HEK293 (cell line): ENCODE results near the gene CSPG4.

ENCODE experiments used
- BCL6B ChIP-seq: fragments of 450-650 bp; formaldehyde crosslinking; IDR thresholded peaks from 2 replicates; pipeline ENCODE4 v1.5.1; 2017; ENCODE audit warnings: missing biosample characterization, missing genetic modification characterization
- CTCF ChIP-seq: fragments of 450-650 bp; formaldehyde crosslinking; IDR thresholded peaks from 2 replicates; pipeline ENCODE4 v1.5.1; 2016; ENCODE audit warnings: missing biosample characterization, missing genetic modification characterization
- KLF8 ChIP-seq: fragments of 450-650 bp; formaldehyde crosslinking; IDR thresholded peaks from 2 replicates; pipeline ENCODE4 v1.5.1; 2016; ENCODE audit warnings: missing biosample characterization, missing genetic modification characterization
- PATZ1 ChIP-seq: fragments of 450-650 bp; formaldehyde crosslinking; IDR thresholded peaks from 2 replicates; pipeline ENCODE4 v1.5.1; 2016; ENCODE audit warnings: missing biosample characterization, missing genetic modification characterization
- PRDM10 ChIP-seq: fragments of 450-650 bp; formaldehyde crosslinking; IDR thresholded peaks from 2 replicates; pipeline ENCODE4 v1.5.1; 2016; ENCODE audit warnings: missing biosample characterization, missing genetic modification characterization
- PRDM4 ChIP-seq: fragments of 450-650 bp; formaldehyde crosslinking; IDR thresholded peaks from 2 replicates; pipeline ENCODE4 v1.5.1; 2017; ENCODE audit warnings: missing biosample characterization, missing genetic modification characterization
- PRDM6 ChIP-seq: fragments of 450-650 bp; formaldehyde crosslinking; IDR thresholded peaks from 2 replicates; pipeline ENCODE4 v1.5.1; 2017; ENCODE audit warnings: missing biosample characterization, missing genetic modification characterization
- ZBTB21 ChIP-seq: fragments of 450-650 bp; formaldehyde crosslinking; IDR thresholded peaks from 2 replicates; pipeline ENCODE4 v1.5.1; 2017; ENCODE audit warnings: missing biosample characterization, missing genetic modification characterization
- ZBTB48 ChIP-seq: fragments of 450-650 bp; formaldehyde crosslinking; IDR thresholded peaks from 2 replicates; pipeline ENCODE4 v1.5.1; 2016; ENCODE audit warnings: missing biosample characterization, missing genetic modification characterization
- ZEB2 ChIP-seq: fragments of 450-650 bp; formaldehyde crosslinking; IDR thresholded peaks from 2 replicates; pipeline ENCODE4 v1.5.1; 2016; ENCODE audit warnings: missing biosample characterization, missing genetic modification characterization
- ZFP3 ChIP-seq: fragments of 450-650 bp; formaldehyde crosslinking; IDR thresholded peaks from 2 replicates; pipeline ENCODE4 v1.5.1; 2016; ENCODE audit warnings: low read depth, missing biosample characterization, missing genetic modification characterization
- ZNF112 ChIP-seq: fragments of 450-650 bp; formaldehyde crosslinking; IDR thresholded peaks from 2 replicates; pipeline ENCODE4 v1.5.0; 2017; ENCODE audit warnings: missing biosample characterization, missing genetic modification characterization
- ZNF138 ChIP-seq: fragments of 450-650 bp; formaldehyde crosslinking; IDR thresholded peaks from 2 replicates; pipeline ENCODE4 v1.5.1; 2016; ENCODE audit warnings: missing biosample characterization, missing genetic modification characterization, borderline replicate concordance
- ZNF24 ChIP-seq: fragments of 450-650 bp; formaldehyde crosslinking; IDR thresholded peaks from 2 replicates; pipeline ENCODE4 v1.5.1; 2016; ENCODE audit warnings: missing biosample characterization, missing genetic modification characterization
- ZNF426 ChIP-seq: fragments of 450-650 bp; formaldehyde crosslinking; IDR thresholded peaks from 2 replicates; pipeline ENCODE4 v1.5.1; 2017; ENCODE audit warnings: missing biosample characterization, missing genetic modification characterization, mild to moderate bottlenecking, inconsistent platforms, moderate library complexity
- ZNF501 ChIP-seq: fragments of 450-650 bp; formaldehyde crosslinking; IDR thresholded peaks from 2 replicates; pipeline ENCODE4 v1.5.1; 2016; ENCODE audit warnings: missing biosample characterization, missing genetic modification characterization
- ZNF510 ChIP-seq: fragments of 450-650 bp; formaldehyde crosslinking; IDR thresholded peaks from 2 replicates; pipeline ENCODE4 v1.5.1; 2018; ENCODE audit warnings: mild to moderate bottlenecking, missing genetic modification characterization, missing biosample characterization; ENCODE audit not compliant: insufficient replicate concordance
- ZNF561 ChIP-seq: fragments of 450-650 bp; IDR thresholded peaks from 2 replicates; pipeline ENCODE4 v1.5.1; 2018; ENCODE audit warnings: missing biosample characterization, missing genetic modification characterization, borderline replicate concordance
- ZNF626 ChIP-seq: fragments of 450-650 bp; sonication (Bioruptor Pico); formaldehyde crosslinking; IDR thresholded peaks from 2 replicates; pipeline ENCODE4 v1.5.1; 2018; ENCODE audit warnings: missing biosample characterization, missing genetic modification characterization, inconsistent platforms
- ZNF645 ChIP-seq: fragments of 450-650 bp; formaldehyde crosslinking; IDR thresholded peaks from 2 replicates; pipeline ENCODE4; 2016; ENCODE audit warnings: missing biosample characterization, missing genetic modification characterization
- ZNF664 ChIP-seq: fragments of 450-650 bp; formaldehyde crosslinking; IDR thresholded peaks from 2 replicates; pipeline ENCODE4 v1.5.1; 2016; ENCODE audit warnings: missing biosample characterization, missing genetic modification characterization
- ZNF677 ChIP-seq: fragments of 450-650 bp; IDR thresholded peaks from 2 replicates; pipeline ENCODE4 v1.5.0; 2018; ENCODE audit warnings: missing biosample characterization, mild to moderate bottlenecking, missing genetic modification characterization, moderate library complexity
- ZNF768 ChIP-seq: fragments of 450-650 bp; formaldehyde crosslinking; IDR thresholded peaks from 2 replicates; pipeline ENCODE4 v1.5.1; 2018; ENCODE audit warnings: missing biosample characterization, mild to moderate bottlenecking, missing genetic modification characterization
- ZNF791 ChIP-seq: fragments of 450-650 bp; formaldehyde crosslinking; IDR thresholded peaks from 2 replicates; pipeline ENCODE4 v1.5.1; 2016; ENCODE audit warnings: missing biosample characterization, missing genetic modification characterization

CSPG4 gene

GRCh38 chr15:75738647-75739325 is 26.1 kb upstream of the CSPG4 start (continued):
- TF ChIP-seq ZNF645 (tag by site-specific recombination) (no peak), BCL6B (tag by site-specific recombination) (no peak), ZBTB21 (peak; percentile 88), ZNF510 (tag by site-specific recombination) (no peak), ZNF677 (no peak), KLF8 (no peak; the same call in 1 of the 2 replicates), ZEB2 (tag by site-specific recombination) (no peak; the same call in none of the 2 replicates), ZFP3 (tag by site-specific recombination) (no peak), PRDM10 (tag by site-specific recombination) (peak; percentile 75), ZNF138 (no peak), ZNF768 (tag by site-specific recombination) (no peak), ZNF561 (tag by site-specific recombination) (peak; percentile 83), ZNF664 (tag by site-specific recombination) (no peak), ZNF112 (tag by site-specific recombination) (no peak), ZNF626 (tag by site-specific recombination) (no peak), PRDM6 (no peak), ZNF24 (tag by site-specific recombination) (peak; percentile 40; the same call in 1 of the 2 replicates), PRDM4 (tag by site-specific recombination) (no peak), ZNF501 (tag by site-specific recombination) (0 out of 2 replicates have a peak, but pooled peaks have one; percentile 23), PATZ1 (peak; percentile 93), CTCF (tag by site-specific recombination) (0 out of 2 replicates have a peak, but pooled peaks have one; percentile 16), ZBTB48 (no peak), ZNF791 (tag by site-specific recombination) (no peak), ZNF426 (tag by site-specific recombination) (no peak)
